Measurements from ENCODE around the gene SNAI1.

DNA sequence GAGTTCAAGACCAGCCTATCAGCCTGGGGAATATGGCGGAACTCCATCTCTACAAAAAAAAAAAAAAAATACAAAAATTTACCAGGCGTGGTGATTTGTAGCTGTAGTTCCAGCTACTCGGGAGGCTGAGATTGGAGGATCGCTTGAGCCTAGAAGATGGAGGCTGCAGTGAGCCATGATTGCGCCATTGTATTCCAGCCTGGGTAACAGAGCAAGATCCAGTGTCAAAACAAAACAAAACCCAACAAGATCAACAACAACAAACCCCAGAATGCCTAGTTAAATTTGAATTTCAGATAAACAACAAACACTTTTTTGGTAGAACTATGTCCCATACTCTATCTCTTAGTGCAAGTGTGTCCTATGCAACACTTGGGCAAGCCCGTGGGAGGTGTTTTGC lies 39.9 kb downstream of the SNAI1 start:
- TF ChIP-seq, protein P1, sequence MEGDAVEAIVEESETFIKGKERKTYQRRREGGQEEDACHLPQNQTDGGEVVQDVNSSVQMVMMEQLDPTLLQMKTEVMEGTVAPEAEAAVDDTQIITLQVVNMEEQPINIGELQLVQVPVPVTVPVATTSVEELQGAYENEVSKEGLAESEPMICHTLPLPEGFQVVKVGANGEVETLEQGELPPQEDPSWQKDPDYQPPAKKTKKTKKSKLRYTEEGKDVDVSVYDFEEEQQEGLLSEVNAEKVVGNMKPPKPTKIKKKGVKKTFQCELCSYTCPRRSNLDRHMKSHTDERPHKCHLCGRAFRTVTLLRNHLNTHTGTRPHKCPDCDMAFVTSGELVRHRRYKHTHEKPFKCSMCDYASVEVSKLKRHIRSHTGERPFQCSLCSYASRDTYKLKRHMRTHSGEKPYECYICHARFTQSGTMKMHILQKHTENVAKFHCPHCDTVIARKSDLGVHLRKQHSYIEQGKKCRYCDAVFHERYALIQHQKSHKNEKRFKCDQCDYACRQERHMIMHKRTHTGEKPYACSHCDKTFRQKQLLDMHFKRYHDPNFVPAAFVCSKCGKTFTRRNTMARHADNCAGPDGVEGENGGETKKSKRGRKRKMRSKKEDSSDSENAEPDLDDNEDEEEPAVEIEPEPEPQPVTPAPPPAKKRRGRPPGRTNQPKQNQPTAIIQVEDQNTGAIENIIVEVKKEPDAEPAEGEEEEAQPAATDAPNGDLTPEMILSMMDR (IDR thresholded peaks at IDR 0.05): no peak
- TF ChIP-seq POLR2AphosphoS5 (IDR thresholded peaks at IDR 0.05) (no peak), EP300 (IDR thresholded peaks at IDR 0.05) (no peak), POLR2A (IDR thresholded peaks at IDR 0.05; ENCODE audit: low read depth) (no peak)
